GM04503 (cell line): ENCODE measurements around the gene AP2A2.
A peak's percentile ranks its signal among the peaks of the same experiment; 100 is the strongest.

ENCODE experiments used
- DNase-seq: peaks from one replicate; pipeline ENCODE4 v3.0.0-alpha.2; 2012; ENCODE audit warnings: low read depth

Gene AP2A2

GRCh38 chr11:898540-899190 is 27.0 kb upstream of the AP2A2 start:
- DNase-seq, result no peak

- no peak for DNase-seq
Measured at GRCh38 chr11:899724-900123, 25.9 kb upstream of the AP2A2 start.

GRCh38 chr11:900545-900944 is 25.1 kb upstream of the AP2A2 start:
- DNase-seq, result no peak

- no peak for DNase-seq
Measured at GRCh38 chr11:901452-902061, 24.1 kb upstream of the AP2A2 start.

GRCh38 chr11:904380-904779 is 21.3 kb upstream of the AP2A2 start:
- no peak for DNase-seq

- no peak for DNase-seq
Measured at GRCh38 chr11:905952-906351, 19.7 kb upstream of the AP2A2 start.

GRCh38 chr11:907668-908067 is 18.0 kb upstream of the AP2A2 start:
- DNase-seq, result no peak

- no peak for DNase-seq
Measured at GRCh38 chr11:908273-908672, 17.4 kb upstream of the AP2A2 start.

GRCh38 chr11:909406-909805 is 16.3 kb upstream of the AP2A2 start:
- DNase-seq, result no peak

GRCh38 chr11:910044-910588 is 15.6 kb upstream of the AP2A2 start:
- DNase-seq, result no peak

GRCh38 chr11:910589-911030 is 15.1 kb upstream of the AP2A2 start, which contains the start of gene CHID1:
Gene CHID1, minus strand, starts transcription at chr11:910810. Its CDS starts 5,994 bp downstream, at chr11:904816.
- no peak for DNase-seq

- no peak for DNase-seq
Measured at GRCh38 chr11:911031-911889, 14.4 kb upstream of the AP2A2 start.

GRCh38 chr11:911890-912219 is 13.8 kb upstream of the AP2A2 start:
- no peak for DNase-seq

- no peak for DNase-seq
Measured at GRCh38 chr11:912266-912665, 13.4 kb upstream of the AP2A2 start.

GRCh38 chr11:913043-913442 is 12.6 kb upstream of the AP2A2 start:
- no peak for DNase-seq

- DNase-seq, result no peak
Measured at GRCh38 chr11:914204-914603, 11.5 kb upstream of the AP2A2 start.

- no peak for DNase-seq
Measured at GRCh38 chr11:914747-915501, 10.7 kb upstream of the AP2A2 start.

- DNase-seq, result no peak
Measured at GRCh38 chr11:917426-917825, 8.2 kb upstream of the AP2A2 start.

GRCh38 chr11:921921-922678 is 3.6 kb upstream of the AP2A2 start:
- no peak for DNase-seq

GRCh38 chr11:923691-924405 is 1.8 kb upstream of the AP2A2 start:
- DNase-seq, result peak; percentile 53
